ENCODE measurements around the gene CCSER2. TPM values are rescaled to one million over a fixed set of nuclear protein-coding genes. Genes with fewer than 3 reads are reported as not detected.

Gene CCSER2
- total RNA-seq, 4 donors from 2014 or later: 33.7 to 63.9 (median 47.5) TPM

DNA sequence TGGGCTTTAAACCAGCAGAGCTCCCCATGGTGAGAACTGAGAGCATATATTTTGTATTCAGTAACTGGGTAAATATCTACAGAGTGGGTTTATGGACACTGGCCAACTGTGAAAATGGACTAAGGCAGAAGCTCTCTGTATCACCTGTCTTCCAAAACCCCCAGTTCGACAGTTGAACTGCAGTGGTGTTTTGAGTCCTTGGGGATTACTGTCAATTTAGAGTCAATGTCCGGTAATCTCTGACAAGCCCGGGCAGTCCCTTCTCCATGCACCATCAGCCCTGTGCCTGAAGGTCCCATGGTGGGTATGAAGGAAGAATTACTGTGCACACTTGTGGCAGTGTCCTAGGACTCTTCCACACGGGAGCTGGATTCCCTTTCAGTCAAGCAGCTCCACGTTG is 235.0 kb downstream of the CCSER2 start:
- Histone ChIP-seq H3K4me1 (no peaks in the 10 kb centered on the region), H3K36me3 (no peaks in the 10 kb centered on the region), H3K27me3 (no peaks in the 10 kb centered on the region), H3K9me3 (no peaks in the 10 kb centered on the region), H3K4me3 (no peak overlapping the region), H3K27ac (no peak overlapping the region)
- DNase-seq: no peak
- TF ChIP-seq POLR2A (IDR thresholded peaks at IDR 0.05): no peak
- TF ChIP-seq, protein P1, sequence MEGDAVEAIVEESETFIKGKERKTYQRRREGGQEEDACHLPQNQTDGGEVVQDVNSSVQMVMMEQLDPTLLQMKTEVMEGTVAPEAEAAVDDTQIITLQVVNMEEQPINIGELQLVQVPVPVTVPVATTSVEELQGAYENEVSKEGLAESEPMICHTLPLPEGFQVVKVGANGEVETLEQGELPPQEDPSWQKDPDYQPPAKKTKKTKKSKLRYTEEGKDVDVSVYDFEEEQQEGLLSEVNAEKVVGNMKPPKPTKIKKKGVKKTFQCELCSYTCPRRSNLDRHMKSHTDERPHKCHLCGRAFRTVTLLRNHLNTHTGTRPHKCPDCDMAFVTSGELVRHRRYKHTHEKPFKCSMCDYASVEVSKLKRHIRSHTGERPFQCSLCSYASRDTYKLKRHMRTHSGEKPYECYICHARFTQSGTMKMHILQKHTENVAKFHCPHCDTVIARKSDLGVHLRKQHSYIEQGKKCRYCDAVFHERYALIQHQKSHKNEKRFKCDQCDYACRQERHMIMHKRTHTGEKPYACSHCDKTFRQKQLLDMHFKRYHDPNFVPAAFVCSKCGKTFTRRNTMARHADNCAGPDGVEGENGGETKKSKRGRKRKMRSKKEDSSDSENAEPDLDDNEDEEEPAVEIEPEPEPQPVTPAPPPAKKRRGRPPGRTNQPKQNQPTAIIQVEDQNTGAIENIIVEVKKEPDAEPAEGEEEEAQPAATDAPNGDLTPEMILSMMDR (IDR thresholded peaks at IDR 0.05): no peak

DNA sequence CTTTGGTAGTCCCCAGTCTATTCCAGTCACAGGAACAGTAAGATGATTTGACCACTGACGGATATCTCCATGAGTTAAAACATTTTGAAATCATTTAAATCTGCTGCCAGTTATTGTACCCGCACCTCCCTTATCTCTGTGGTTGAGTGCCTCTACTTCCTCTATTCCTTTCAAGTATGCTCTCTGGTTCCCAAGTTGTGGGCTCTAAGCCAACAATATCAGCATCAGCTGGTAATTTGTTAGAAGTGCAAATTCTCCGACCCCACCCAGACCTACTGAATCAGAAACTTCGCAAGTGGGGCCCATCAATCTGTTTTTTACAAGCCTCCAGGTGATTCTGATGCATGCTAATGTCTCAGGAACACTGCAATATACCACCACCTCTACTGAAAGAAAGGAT is 235.5 kb downstream of the CCSER2 start:
- TF ChIP-seq, protein P1 (IDR thresholded peaks at IDR 0.05): no peak
- TF ChIP-seq POLR2A (IDR thresholded peaks at IDR 0.05): no peak
- no peaks in the 10 kb centered on the region for H3K27me3 ChIP-seq
- H3K27ac ChIP-seq: no peak overlapping the region
- no peaks in the 10 kb centered on the region for H3K36me3 ChIP-seq
- no peak for DNase-seq
- H3K9me3 ChIP-seq: no peaks in the 10 kb centered on the region
- no peak overlapping the region for H3K4me3 ChIP-seq
- H3K4me1 ChIP-seq: no peaks in the 10 kb centered on the region

DNA sequence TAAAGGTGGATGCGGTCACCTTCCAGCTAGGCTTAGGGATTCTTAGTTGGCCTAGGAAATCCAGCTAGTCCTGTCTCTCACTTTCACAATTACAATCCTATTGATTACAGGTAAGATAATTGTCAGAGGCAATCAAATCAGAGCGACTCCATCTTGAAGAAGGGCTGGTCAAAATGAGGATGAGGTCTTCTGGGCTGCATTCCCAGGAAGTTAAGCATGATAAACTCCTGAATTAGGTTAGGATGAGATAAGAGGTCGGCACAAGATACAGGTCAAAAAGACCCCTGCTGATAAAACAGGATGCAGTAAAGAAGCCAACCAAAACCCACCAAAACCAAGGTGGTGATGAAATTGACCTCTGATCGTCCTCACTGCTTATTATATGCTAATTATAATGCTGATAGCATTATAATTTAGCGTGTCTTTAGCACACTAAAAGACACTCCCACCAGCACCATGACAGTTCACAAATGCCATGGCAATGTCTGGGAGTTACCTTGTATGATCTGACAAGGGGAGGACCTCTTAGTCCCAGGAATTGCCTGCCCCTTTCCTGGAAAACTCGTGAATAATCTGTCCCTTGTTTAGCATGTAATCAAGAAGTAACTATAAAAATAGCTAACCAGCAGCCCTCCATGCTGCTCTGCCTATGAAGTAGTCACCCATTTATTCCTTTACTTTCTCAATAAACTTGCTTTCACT is 237.6 kb downstream of the CCSER2 start:
- no peaks in the 10 kb centered on the region for H3K36me3 ChIP-seq
- TF ChIP-seq, protein P1 (IDR thresholded peaks at IDR 0.05): no peak
- no peak for TF ChIP-seq POLR2A (IDR thresholded peaks at IDR 0.05)

DNA sequence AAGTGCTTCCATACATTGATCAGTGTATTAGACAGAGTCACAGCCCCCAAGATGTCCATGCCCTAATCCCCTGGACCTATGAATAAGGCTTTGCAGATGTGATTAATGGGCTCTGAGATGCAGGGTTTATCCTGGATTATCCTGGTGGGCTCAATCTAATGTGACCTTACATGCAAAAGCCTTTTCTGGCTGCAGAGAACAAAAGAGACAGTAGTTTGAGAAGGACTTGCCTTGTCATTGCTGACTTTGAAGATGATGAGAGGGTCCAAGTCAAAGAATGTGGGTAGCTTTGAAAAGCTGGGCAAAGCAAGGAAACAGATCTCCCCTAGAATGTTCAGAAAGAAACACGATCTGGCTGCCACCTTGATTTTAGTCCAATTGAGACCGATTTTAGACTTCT is 238.7 kb downstream of the CCSER2 start:
- Histone ChIP-seq H3K27ac (no peak overlapping the region), H3K4me1 (no peaks in the 10 kb centered on the region), H3K9me3 (no peaks in the 10 kb centered on the region), H3K36me3 (no peaks in the 10 kb centered on the region), H3K27me3 (no peaks in the 10 kb centered on the region), H3K4me3 (no peak overlapping the region)
- TF ChIP-seq, protein P1 (IDR thresholded peaks at IDR 0.05): no peak
- no peak for TF ChIP-seq POLR2A (IDR thresholded peaks at IDR 0.05)
- no peak for DNase-seq

More for the DNA sequence above, 237.6 kb downstream of the CCSER2 start:
- Histone ChIP-seq H3K27me3 (no peaks in the 10 kb centered on the region), H3K4me1 (no peaks in the 10 kb centered on the region), H3K4me3 (no peak overlapping the region), H3K27ac (no peak overlapping the region), H3K9me3 (no peaks in the 10 kb centered on the region)
- no peak for DNase-seq

Other genes with a start within 250 kb of the CCSER2 start
- gene GHITM, start 189.1 kb upstream of the CCSER2 start, total RNA-seq: 100 to 1,000 TPM; 111 to 270 (median 143) TPM
- 10 to 100 TPM; 23.1 to 83.2 (median 52.2) TPM for gene GPR15LG, start 154.8 kb upstream of the CCSER2 start, total RNA-seq
- 10 to 100 TPM; 22.6 to 87.0 (median 59.9) TPM for gene CDHR1, start 134.1 kb upstream of the CCSER2 start, total RNA-seq
- gene LRIT2, start 103.0 kb upstream of the CCSER2 start, total RNA-seq: not detected
- not detected for gene LRIT1, start 87.0 kb upstream of the CCSER2 start, total RNA-seq
- gene RGR, start 83.5 kb upstream of the CCSER2 start, total RNA-seq: 1 to 10 TPM in 1 of 4 donors, not detected in 3; 4.0 TPM